Omental fat pad (tissue), 4 donors: ENCODE data around the gene CFAP77. TPM values are rescaled to one million over a fixed set of nuclear protein-coding genes. Genes with fewer than 3 reads are reported as not detected.
A peak's percentile ranks its signal among the peaks of the same experiment; 100 is the strongest.

ENCODE experiments used
- ATAC-seq: fragments of 150-250 bp; one replicate; pipeline ENCODE4 v1.9.1; 2016; ENCODE audit warnings: mild to moderate bottlenecking, moderate library complexity; ENCODE audit not compliant: low FRiP score
- DNase-seq: peaks from one replicate; pipeline ENCODE4 v3.0.0-alpha.2; 2019; ENCODE audit warnings: low spot score
- CTCF ChIP-seq, 3 donors: fragments of 450-650 bp; IDR thresholded peaks; one replicate each; pipeline ENCODE4 v1.5.1; 2016 to 2017; ENCODE audit warnings: antibody characterized with exemption in 3 of 3, mild to moderate bottlenecking in 3 of 3, moderate library complexity in 2 of 3
- total RNA-seq, 4 donors: library from RNA; depleted of rRNA; stranded (reverse); fragments of >200 nt; gene quantifications; one replicate each; pipeline ENCODE4 v1.1.0, GENCODE V29; 2016

The CFAP77 gene
- not detected for total RNA-seq

- peak; percentile 27 for ATAC-seq
- no peak for DNase-seq
- no peak for TF ChIP-seq CTCF (IDR thresholded peaks at IDR 0.05)
Observed at GRCh38 chr9:132409828-132410528, at the start of gene CFAP77. CFAP77 (plus strand) TSS chr9:132410211; CDS start chr9:132410272, 61 bp downstream.

- ATAC-seq: no peak
- DNase-seq: no peak
- no peak for TF ChIP-seq CTCF (IDR thresholded peaks at IDR 0.05)
Observed at GRCh38 chr9:132364068-132364467, 45.9 kb upstream of the CFAP77 start.

GRCh38 chr9:132365986-132366385 lies 44.0 kb upstream of the CFAP77 start:
- no peak for DNase-seq
- no peak for ATAC-seq
- TF ChIP-seq CTCF (IDR thresholded peaks at IDR 0.05): no peak

- no peak for ATAC-seq
- no peak for TF ChIP-seq CTCF (IDR thresholded peaks at IDR 0.05)
Observed at GRCh38 chr9:132366481-132366880, 43.5 kb upstream of the CFAP77 start.

GRCh38 chr9:132367613-132368313 lies 42.2 kb upstream of the CFAP77 start:
- DNase-seq (no peak), ATAC-seq (no peak)
- TF ChIP-seq CTCF (IDR thresholded peaks at IDR 0.05): no peak

More at GRCh38 chr9:132366481-132366880, 43.5 kb upstream of the CFAP77 start:
- no peak for DNase-seq

GRCh38 chr9:132369421-132369820 lies 40.6 kb upstream of the CFAP77 start:
- no peak for TF ChIP-seq CTCF (IDR thresholded peaks at IDR 0.05)
- no peak for ATAC-seq
- DNase-seq: no peak

- DNase-seq: no peak
- TF ChIP-seq CTCF (IDR thresholded peaks at IDR 0.05): no peak
- ATAC-seq: no peak
Observed at GRCh38 chr9:132370592-132370991, 39.4 kb upstream of the CFAP77 start.
